ENCODE measurements around the gene OR4A5.
"Not testable (repeated sequence)": the region's sequence is repeated elsewhere in the genome, so short reads cannot be mapped to it uniquely, and the experiment has no call there.

The OR4A5 gene, protein sequence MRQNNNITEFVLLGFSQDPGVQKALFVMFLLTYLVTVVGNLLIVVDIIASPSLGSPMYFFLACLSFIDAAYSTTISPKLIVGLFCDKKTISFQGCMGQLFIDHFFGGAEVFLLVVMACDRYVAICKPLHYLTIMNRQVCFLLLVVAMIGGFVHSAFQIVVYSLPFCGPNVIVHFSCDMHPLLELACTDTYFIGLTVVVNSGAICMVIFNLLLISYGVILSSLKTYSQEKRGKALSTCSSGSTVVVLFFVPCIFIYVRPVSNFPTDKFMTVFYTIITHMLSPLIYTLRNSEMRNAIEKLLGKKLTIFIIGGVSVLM

DNA sequence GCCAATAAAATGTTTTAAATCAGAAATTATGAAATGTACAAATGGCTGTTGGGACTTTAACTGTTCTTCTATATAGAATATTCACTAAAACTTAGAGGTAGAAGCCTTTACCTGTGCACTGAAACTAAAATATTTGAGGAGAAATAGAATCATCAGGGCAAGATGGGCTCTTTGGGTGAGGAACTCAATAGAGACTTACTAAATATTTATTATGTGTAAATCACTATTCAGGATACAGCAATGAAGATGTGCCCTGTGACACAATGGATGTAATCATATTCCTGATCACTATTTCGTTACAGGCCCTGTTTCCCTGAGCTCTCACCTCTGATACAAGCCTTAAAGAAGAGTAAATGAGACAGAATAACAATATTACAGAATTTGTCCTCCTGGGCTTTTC is at the start of gene OR4A5:
Gene OR4A5 (plus strand): TSS at position 301 of the 400 bp plus-strand sequence. CDS start 53 bp downstream, at position 354.
- not testable (repeated sequence) for DNase-seq (ENCODE audit: low read depth)

DNA sequence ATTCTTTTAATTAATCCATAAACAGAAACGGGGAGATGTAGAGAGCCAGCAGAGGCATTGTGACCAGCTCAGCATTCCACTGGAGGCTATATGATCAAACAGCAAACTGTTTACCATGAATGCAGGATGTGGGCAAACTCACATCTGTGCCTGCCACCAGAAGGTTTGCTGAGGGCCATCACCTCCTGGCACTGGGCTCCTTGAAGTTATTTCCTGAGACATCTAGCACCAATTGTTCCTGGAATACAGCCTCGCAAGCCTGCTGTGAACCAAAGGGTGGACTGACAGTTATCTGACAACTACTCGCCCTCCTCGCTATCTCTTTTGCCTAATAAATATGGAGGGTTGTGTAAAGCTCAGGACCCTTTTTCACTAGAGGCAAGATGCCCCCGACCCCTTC is 13.5 kb downstream of the OR4A5 start:
- not testable (repeated sequence) for DNase-seq (ENCODE audit: low read depth)
